NCI-H2081 treated with DMSO at 0.1 percent for 48 hours (cell line): Measurements from ENCODE around the gene ENOSF1.
"Not testable (repeated sequence)": the region's sequence is repeated elsewhere in the genome, so short reads cannot be mapped to it uniquely, and the experiment has no call there.

Experiments
- DNase-seq: peaks from one replicate; lab custom pipeline; 2025; lab: John Stamatoyannopoulos, UW

The ENOSF1 gene

GRCh38 chr18:706405-706804, 6.0 kb downstream of the ENOSF1 start:
- no peak for DNase-seq

DNA sequence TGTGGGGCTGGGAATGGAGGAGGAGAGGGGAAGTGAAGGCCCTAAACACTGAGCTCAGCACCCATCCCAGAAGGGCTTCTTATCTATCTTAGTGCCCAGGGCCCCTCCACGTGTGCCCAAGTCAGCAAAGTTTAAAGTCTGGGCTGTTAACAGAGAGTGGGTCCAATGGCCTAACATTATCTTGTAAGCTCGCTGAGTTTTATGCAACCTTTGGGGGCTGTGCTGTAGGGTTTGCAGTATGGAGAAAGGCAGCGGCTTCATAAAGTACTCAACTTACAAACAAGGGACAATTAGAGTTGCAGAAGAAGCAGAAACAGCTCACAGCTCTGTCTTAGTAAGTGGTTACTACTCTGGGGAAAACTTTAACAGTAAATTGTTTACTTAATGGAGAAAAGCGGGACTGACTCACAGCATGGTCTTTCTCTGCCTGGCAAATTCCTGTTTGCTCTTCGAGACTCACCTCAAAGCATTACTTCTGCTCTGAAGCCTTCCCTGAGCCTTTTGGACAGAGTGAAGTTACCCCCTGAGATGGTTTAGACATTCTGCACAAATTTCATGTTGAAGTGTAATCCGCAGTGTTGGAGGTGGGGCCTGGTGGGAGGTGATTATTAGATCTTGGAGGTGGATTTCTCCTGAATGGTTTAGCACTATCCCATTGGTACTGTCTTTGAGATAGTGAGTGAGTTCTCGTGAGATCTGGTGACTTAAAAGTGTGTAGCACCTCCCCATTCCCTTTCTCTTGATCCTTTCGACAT, 9.0 kb downstream of the ENOSF1 start:
- no peak for DNase-seq

GRCh38 chr18:697800-698199, 14.6 kb downstream of the ENOSF1 start:
- DNase-seq, result no peak

DNA sequence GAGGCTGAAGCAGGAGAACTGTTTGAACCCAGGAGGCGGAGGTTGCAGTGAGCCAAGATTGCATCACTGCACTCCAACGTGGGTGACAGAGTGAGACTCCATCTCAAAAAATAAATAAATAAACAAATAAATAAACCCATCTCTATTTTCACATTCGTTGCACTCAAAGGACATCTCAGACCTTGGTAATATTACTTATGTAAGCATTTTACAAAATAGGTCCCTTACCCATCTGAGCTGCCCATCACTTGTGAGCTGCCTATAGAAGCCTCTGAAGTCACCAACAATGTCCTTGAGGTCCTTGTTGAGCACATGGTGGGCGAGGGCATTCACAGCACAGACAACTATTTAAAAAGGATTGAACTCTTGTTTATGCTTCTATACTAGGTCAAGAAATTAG, 15.4 kb downstream of the ENOSF1 start:
- DNase-seq, result no peak

- no peak for DNase-seq
These were observed 18.8 kb downstream of the ENOSF1 start for GRCh38 chr18:693466-694187.

GRCh38 chr18:692824-693223, 19.6 kb downstream of the ENOSF1 start:
- no peak for DNase-seq

DNA sequence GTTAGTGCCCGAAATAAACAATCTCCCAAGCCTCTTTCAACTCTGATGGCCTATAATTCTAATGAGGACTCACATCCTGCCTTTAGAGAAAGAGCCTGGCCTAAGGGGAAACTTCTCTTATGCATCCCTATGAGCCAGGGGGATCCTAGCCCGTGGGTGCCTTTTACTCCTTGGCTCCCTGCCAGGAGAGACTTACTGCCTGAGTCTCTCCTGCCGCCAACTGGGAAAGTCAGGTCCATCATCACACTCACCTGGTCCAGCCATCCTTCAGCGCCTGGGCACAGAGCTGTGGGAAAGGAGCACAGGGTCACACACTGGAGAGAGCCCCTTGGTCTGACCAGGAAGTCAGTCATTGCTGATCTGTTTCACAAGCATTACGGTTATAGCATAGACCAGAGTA, 24.1 kb downstream of the ENOSF1 start:
- no peak for DNase-seq

- no peak for DNase-seq
These were observed 25.9 kb downstream of the ENOSF1 start for GRCh38 chr18:686339-687111.

- DNase-seq, result no peak
These were observed 27.0 kb downstream of the ENOSF1 start for GRCh38 chr18:685438-685837.

GRCh38 chr18:683531-683930, 28.9 kb downstream of the ENOSF1 start:
- DNase-seq, result peak; percentile 40

- DNase-seq, result no peak
These were observed 29.6 kb downstream of the ENOSF1 start for GRCh38 chr18:682833-683232.

DNA sequence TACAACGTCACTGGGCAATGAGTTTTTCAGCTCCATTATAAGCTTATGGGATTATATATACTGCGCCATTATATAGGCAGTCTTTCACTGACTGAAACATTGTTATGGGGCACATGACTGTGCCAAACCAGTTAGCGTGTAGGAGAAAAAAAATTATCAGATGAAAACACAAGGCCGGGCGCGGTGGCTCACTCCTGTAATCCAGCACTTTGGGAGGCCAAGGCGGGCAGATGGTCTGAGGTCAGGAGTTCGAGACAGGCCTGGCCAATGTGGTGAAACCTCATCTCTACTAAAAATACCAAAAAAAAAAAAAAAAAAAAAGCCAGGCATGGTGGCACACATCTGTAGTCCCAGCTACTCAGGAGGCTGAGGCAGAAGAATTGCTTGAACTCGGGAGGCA, 30.0 kb downstream of the ENOSF1 start:
- not testable (repeated sequence) for DNase-seq

DNA sequence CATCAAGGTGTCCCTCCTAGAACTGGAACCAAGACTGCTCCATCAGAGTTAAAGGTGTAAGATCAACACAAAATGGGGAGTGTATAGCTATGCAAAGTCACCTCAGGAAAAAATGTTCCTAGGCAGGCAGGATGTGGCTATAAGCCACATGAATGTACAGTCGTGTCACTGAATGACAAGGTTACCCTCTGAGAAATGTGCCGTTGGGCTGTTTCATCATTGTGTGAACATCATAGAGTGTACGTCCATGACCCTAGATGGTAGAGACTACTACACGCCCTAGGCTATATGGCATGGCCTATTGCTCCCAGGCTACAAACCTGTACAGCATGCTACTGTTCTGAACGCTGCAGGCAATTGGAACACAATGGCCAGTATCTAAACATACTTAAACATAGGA, 30.4 kb downstream of the ENOSF1 start:
- no peak for DNase-seq

GRCh38 chr18:680392-680791, 32.0 kb downstream of the ENOSF1 start:
- no peak for DNase-seq

DNA sequence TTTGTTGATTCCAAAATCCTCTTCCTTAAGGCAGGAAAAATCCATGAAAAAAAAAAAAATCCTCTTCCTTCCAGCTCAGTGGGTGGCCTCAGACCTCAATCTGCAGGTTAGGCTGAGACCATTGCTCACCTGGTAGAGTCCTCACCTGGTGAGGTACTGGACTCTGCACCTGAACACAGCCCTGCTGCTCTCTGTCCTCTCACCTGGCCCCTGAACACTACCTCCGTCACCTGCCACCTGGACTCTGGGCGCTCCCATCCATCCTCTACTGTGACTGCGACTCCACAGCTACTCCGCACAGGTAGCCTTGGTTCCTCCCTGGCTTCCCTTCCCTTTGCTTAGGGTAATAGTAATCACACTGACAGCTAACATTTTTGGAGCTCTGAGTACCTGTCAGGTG, 32.9 kb downstream of the ENOSF1 start:
- DNase-seq, result no peak

GRCh38 chr18:678482-679182, 33.8 kb downstream of the ENOSF1 start:
- no peak for DNase-seq

GRCh38 chr18:677951-678381, 34.5 kb downstream of the ENOSF1 start:
- no peak for DNase-seq

DNA sequence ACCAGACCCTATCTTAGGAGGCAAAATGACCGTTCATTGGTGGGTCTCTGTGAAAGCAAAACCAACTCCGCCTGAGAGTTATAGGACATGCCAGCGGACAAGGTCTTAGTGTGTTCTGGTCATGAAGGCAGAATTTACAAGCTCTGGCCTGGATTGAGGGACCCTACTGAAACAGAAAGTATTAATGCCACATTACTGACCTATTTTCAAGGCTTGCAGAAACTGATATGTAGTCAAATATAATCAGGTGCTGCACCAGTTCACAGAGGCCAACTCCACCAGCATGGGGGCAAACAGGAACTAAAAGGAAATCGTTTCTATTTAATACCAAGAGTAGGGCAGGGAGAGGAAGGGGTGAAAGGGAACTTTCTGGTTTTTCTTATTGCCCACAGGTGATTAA, 35.3 kb downstream of the ENOSF1 start:
- no peak for DNase-seq

- no peak for DNase-seq
These were observed 35.7 kb downstream of the ENOSF1 start for GRCh38 chr18:676736-677135.

DNA sequence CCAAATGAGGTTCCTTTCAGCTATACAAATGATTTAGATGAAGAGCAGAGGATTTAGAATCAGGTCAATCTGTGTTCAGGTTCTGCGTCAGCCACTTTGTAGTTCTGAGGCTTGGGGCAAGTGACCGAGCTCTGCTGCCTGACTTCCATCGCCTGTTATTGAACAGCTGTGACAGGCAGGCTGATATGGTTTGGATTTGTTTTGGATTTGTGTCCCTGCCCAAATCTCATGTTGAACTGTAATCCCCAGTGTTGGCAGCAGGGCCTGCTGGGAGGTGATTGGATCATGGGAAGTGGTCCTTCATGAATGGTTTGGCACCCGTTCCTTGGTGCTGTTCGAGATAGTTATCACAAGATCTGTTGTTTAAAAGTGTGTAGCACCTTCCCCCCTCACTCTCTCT, 36.4 kb downstream of the ENOSF1 start:
- no peak for DNase-seq

DNA sequence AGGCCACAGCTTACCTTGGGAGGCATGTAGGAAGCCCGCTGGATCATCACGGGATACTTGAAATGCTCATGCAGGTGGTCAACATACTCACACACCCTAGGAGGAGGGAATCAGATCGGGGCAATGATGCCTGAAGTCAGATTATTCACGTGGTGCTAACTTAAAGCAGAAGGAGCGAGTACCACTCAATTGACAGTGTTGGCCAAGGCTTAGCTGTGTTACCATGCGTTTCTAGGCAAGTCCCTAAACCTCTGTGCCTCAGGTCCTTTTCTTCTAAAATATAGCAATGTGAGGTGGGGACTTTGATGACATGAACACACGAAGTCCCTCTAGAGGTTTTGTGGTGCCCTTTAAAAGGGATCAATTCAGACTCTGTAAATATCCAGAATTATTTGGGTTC, 37.1 kb downstream of the ENOSF1 start:
- DNase-seq, result no peak

- no peak for DNase-seq
These were observed 38.7 kb downstream of the ENOSF1 start for GRCh38 chr18:673769-674168.
